Keratinocyte (primary cell): ENCODE data around the gene EBF4.

Experiments used
- EZH2 ChIP-seq: IDR thresholded peaks from one replicate; pipeline ENCODE4 v1.6.1; 2012; ENCODE audit warnings: inconsistent platforms, mild to moderate bottlenecking, low read length, moderate library complexity
- TF ChIP-seq, protein P1 (sequence below), 3 experiments: IDR thresholded peaks in 1 of 3; conservative IDR thresholded peaks in 1 of 3; optimal IDR thresholded peaks in 1 of 3; 2 replicates in 2 of 3; 3 replicates in 1 of 3; pipeline versions ENCODE3 to v1.5.1; 2011; ENCODE audit warnings: low read length in 3 of 3, mild to moderate bottlenecking in 3 of 3, moderate library complexity in 2 of 3, control low read depth in 1 of 3, inconsistent platforms in 1 of 3; ENCODE audit not compliant: insufficient read depth in 2 of 3; ENCODE audit errors: extremely low read depth in 1 of 3

GRCh38 chr20:2663887-2664719 lies 28.5 kb upstream of the EBF4 start, which contains the start of gene IDH3B:
- TF ChIP-seq, protein P1, sequence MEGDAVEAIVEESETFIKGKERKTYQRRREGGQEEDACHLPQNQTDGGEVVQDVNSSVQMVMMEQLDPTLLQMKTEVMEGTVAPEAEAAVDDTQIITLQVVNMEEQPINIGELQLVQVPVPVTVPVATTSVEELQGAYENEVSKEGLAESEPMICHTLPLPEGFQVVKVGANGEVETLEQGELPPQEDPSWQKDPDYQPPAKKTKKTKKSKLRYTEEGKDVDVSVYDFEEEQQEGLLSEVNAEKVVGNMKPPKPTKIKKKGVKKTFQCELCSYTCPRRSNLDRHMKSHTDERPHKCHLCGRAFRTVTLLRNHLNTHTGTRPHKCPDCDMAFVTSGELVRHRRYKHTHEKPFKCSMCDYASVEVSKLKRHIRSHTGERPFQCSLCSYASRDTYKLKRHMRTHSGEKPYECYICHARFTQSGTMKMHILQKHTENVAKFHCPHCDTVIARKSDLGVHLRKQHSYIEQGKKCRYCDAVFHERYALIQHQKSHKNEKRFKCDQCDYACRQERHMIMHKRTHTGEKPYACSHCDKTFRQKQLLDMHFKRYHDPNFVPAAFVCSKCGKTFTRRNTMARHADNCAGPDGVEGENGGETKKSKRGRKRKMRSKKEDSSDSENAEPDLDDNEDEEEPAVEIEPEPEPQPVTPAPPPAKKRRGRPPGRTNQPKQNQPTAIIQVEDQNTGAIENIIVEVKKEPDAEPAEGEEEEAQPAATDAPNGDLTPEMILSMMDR (optimal IDR thresholded peaks at IDR 0.05 in 1 of 3, IDR thresholded peaks at IDR 0.05 in 1 of 3, conservative IDR thresholded peaks at IDR 0.05 in 1 of 3; ENCODE audit: extremely low read depth in 1 of 3, insufficient read depth in 2 of 3, low read length in 3 of 3), result no peak
- TF ChIP-seq EZH2, result no peak
